H1 (cell line): ENCODE results near the gene STXBP6. TPM values are rescaled to one million over a fixed set of nuclear protein-coding genes. Genes with fewer than 3 reads are reported as not detected.

Experiments
- ATF3 ChIP-seq: IDR thresholded peaks from 2 replicates; pipeline ENCODE4 v1.6.1; 2011; ENCODE audit warnings: low read depth, mild to moderate bottlenecking, low read length; ENCODE audit not compliant: insufficient read depth
- E2F6 ChIP-seq: IDR thresholded peaks from 2 replicates; pipeline ENCODE4 v1.6.1; 2012; ENCODE audit warnings: inconsistent platforms
- EZH2 ChIP-seq: fragments of 200-600 bp; sonication (generic); IDR thresholded peaks from 2 replicates; pipeline ENCODE4 v1.7.1; 2012; ENCODE audit warnings: low read depth, mild to moderate bottlenecking, moderate library complexity, low read length, inconsistent platforms; ENCODE audit not compliant: severe bottlenecking
- GABPA ChIP-seq: IDR thresholded peaks from 2 replicates; pipeline ENCODE4 v1.6.1; 2011; ENCODE audit warnings: mild to moderate bottlenecking, low read length, moderate library complexity, borderline replicate concordance; ENCODE audit not compliant: insufficient read depth
- JUND ChIP-seq: IDR thresholded peaks from 2 replicates; pipeline ENCODE4 v1.6.1; 2011; ENCODE audit warnings: mild to moderate bottlenecking, improper control_type of control experiment, low read length
- MAFK ChIP-seq: IDR thresholded peaks from 2 replicates; pipeline ENCODE4 v1.6.1; 2012; ENCODE audit warnings: low read depth, mild to moderate bottlenecking, improper control_type of control experiment, low read length
- NRF1 ChIP-seq: IDR thresholded peaks from 2 replicates; pipeline ENCODE4 v1.6.1; 2011; ENCODE audit warnings: mild to moderate bottlenecking, low read depth, low read length, improper control_type of control experiment
- SUZ12 ChIP-seq: fragments of 200-600 bp; sonication (generic); IDR thresholded peaks from 2 replicates; pipeline ENCODE4 v1.6.1; 2012; ENCODE audit warnings: mild to moderate bottlenecking, inconsistent platforms, low read length, moderate library complexity, mixed read lengths
- polyA plus RNA-seq, 7 experiments: library from polyadenylated mRNA; depleted of rRNA in 3 of 7; stranded (reverse) in 5 of 7; unstranded in 2 of 7; fragments of >200 nt in 5 of 7; fragments of 200-250 nt in 2 of 7; gene quantifications; 1 replicate in 5 of 7; 2 replicates in 1 of 7; 4 replicates in 1 of 7; pipeline versions ENCODE4 v1.2.1 to v1.2.3, GENCODE V29; 2011 to 2013; ENCODE audit warnings: missing spikeins in 2 of 7, mixed read lengths in 2 of 7
- total RNA-seq: library from RNA; stranded (reverse); fragmentation: NEBNext Ultra II Directional; extraction: Animal tissue kit (Norgen Biotek cat#: 25700); gene quantifications from 2 replicates; pipeline ENCODE4 v1.2.1, GENCODE V29; 2021

Gene STXBP6
- total and polyA plus RNA-seq, 2 of the 8 experiments (the other 6 are each of a cell fraction or from before 2014, with no cell fraction given): 9.4 to 18.1 TPM

DNA sequence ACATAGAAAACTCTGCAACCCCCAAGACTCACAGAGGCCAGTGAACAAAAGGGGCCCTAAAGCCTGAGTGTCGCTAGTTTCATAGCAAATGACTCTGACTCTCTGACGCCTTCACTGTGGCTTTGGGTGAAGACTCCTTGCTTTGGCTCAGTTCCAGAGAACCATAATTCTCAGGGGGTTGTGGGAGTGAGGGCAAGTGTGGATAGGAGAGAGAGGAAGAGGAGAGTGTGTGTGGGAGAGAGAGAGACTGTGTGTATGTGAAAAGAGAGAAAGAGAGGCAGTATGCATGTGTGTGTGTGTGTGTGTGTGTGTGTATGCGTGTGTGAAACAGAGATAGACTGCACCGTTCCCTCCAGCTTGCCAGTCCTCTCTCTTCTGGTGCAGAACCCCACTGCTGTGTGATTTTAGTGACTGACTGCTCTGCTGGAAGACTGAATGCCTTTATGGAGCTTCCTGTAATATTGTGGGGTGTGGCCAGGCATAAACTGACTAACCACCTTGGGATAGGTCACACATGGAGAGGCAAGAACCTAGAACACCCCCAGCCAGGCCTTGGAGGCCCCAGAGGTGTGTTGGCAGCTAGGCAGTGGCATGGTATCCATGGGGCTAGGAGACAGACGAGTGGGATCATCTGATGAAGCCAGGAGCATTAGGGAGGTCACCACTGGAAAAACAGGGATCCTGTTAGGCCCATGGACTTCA, 45.9 kb upstream of the STXBP6 start (continued):
- no peak for TF ChIP-seq JUND
- no peak for TF ChIP-seq ATF3
- no peak for TF ChIP-seq SUZ12
- TF ChIP-seq NRF1: no peak
- TF ChIP-seq EZH2: no peak
- no peak for TF ChIP-seq MAFK
- TF ChIP-seq E2F6: no peak
- no peak for TF ChIP-seq GABPA
- TF ChIP-seq, all 59 proteins: peak for 0
